Upper lobe of right lung (tissue), 1 donor: Measurements from ENCODE around the gene KCNH4. TPM values are rescaled to one million over a fixed set of nuclear protein-coding genes. Genes with fewer than 3 reads are reported as not detected.

Experiments
- ATAC-seq: fragments of 200-7000 bp; cut with Tn5 transposase; one replicate; pipeline ENCODE4 v1.9.1; 2020; ENCODE audit warnings: mild to moderate bottlenecking, moderate library complexity
- DNase-seq: peaks from one replicate; pipeline ENCODE4 v3.0.0-alpha.2; 2020
- H3K27ac ChIP-seq: fragments of 200-600 bp; one replicate; pipeline ENCODE4 v1.8.0; 2022
- H3K27me3 ChIP-seq: fragments of 200-600 bp; one replicate; pipeline ENCODE4 v1.8.0; 2022; ENCODE audit warnings: mild to moderate bottlenecking
- H3K36me3 ChIP-seq: fragments of 200-600 bp; one replicate; pipeline ENCODE4 v1.8.0; 2022
- H3K4me1 ChIP-seq: fragments of 200-600 bp; one replicate; pipeline ENCODE4 v1.8.0; 2022
- H3K4me3 ChIP-seq: fragments of 200-600 bp; one replicate; pipeline ENCODE4 v1.8.0; 2022; ENCODE audit warnings: mild to moderate bottlenecking
- H3K9me3 ChIP-seq: fragments of 200-600 bp; one replicate; pipeline ENCODE4 v1.8.0; 2022
- CTCF ChIP-seq: fragments of 200-600 bp; IDR thresholded peaks from one replicate; pipeline ENCODE4 v1.8.0; 2022; ENCODE audit warnings: antibody characterized with exemption
- intact Hi-C: fragments of 100-400 bp; cut with DNase I; formaldehyde crosslinking; loops from one replicate; pipeline ENCODE4 v1.11.0; 2022
- total RNA-seq: library from RNA; stranded (reverse); fragmentation: NEBNext Ultra II Directional; extraction: Animal tissue kit (Norgen Biotek cat#: 25700); gene quantifications from one replicate; pipeline ENCODE4 v1.2.1, GENCODE V29; 2021
- donor health status: DM: no; HTN: yes; CAD: no; lungs with severe emphysema.

KCNH4 gene
- total RNA-seq, 1 donor from 2014 or later = 0.26 TPM

GRCh38 chr17:42110301-42111264, 70.4 kb downstream of the KCNH4 start:
- Histone ChIP-seq H3K27ac (no peak overlapping the region), H3K36me3 (peaks cover 21% of the 10 kb centered on the region), H3K4me1 (peaks cover 19% of the 10 kb centered on the region), H3K27me3 (no peaks in the 10 kb centered on the region), H3K9me3 (no peaks in the 10 kb centered on the region), H3K4me3 (no peak overlapping the region)
- intact Hi-C loops = loop anchor here (10.0 kb wide), 2 partner anchors 86 to 146 kb away; partner anchors contain the start of genes CNP and NKIRAS2
- ATAC-seq (no peak), DNase-seq (no peak)
- TF ChIP-seq CTCF = no peak

- Histone ChIP-seq H3K27ac (no peak overlapping the region), H3K4me1 (peaks cover 19% of the 10 kb centered on the region), H3K9me3 (no peaks in the 10 kb centered on the region), H3K4me3 (no peak overlapping the region), H3K36me3 (peaks cover 36% of the 10 kb centered on the region), H3K27me3 (no peaks in the 10 kb centered on the region)
- ATAC-seq = no peak
- intact Hi-C loops = no loop called here
- no peak for DNase-seq
- TF ChIP-seq CTCF = no peak
Observed at GRCh38 chr17:42109086-42109485, 71.9 kb downstream of the KCNH4 start.

- no peak overlapping the region for H3K4me3 ChIP-seq
- ATAC-seq = peak; percentile 85
Observed at GRCh38 chr17:42107597-42108576, 73.1 kb downstream of the KCNH4 start.

GRCh38 chr17:42107124-42107523, 73.8 kb downstream of the KCNH4 start:
- H3K27me3 ChIP-seq = no peaks in the 10 kb centered on the region
- H3K36me3 ChIP-seq = peaks cover 44% of the 10 kb centered on the region
- intact Hi-C loops = no loop called here
- ATAC-seq = no peak
- no peak for DNase-seq
- H3K4me1 ChIP-seq = peaks cover 11% of the 10 kb centered on the region
- H3K4me3 ChIP-seq = no peak overlapping the region
- no peak overlapping the region for H3K27ac ChIP-seq
- TF ChIP-seq CTCF = no peak
- no peaks in the 10 kb centered on the region for H3K9me3 ChIP-seq

More at GRCh38 chr17:42107597-42108576, 73.1 kb downstream of the KCNH4 start:
- peaks cover 44% of the 10 kb centered on the region for H3K36me3 ChIP-seq
- no peak overlapping the region for H3K27ac ChIP-seq
- H3K27me3 ChIP-seq = no peaks in the 10 kb centered on the region
- peak; percentile 88 for DNase-seq
- peaks cover 13% of the 10 kb centered on the region for H3K4me1 ChIP-seq
- no peaks in the 10 kb centered on the region for H3K9me3 ChIP-seq
- intact Hi-C loops = no loop called here
- no peak for TF ChIP-seq CTCF

Other genes with a start within 250 kb of the KCNH4 start
- gene CNP, start 214.3 kb downstream of the KCNH4 start, total RNA-seq = 51.1 TPM
- 75.9 TPM for gene DNAJC7, start 163.7 kb downstream of the KCNH4 start, total RNA-seq
- 28.8 TPM for gene NKIRAS2, start 161.1 kb downstream of the KCNH4 start, total RNA-seq
- gene C17orf113, start 130.5 kb downstream of the KCNH4 start, total RNA-seq = 0.72 TPM
- gene ZNF385C, start 82.7 kb downstream of the KCNH4 start, total RNA-seq = 0.78 TPM
- 27.5 TPM for gene DHX58, start 68.4 kb downstream of the KCNH4 start, total RNA-seq
- gene KAT2A, start 59.8 kb downstream of the KCNH4 start, total RNA-seq = 45.3 TPM
- gene HSPB9, start 58.3 kb downstream of the KCNH4 start, total RNA-seq = not detected
- gene RAB5C, start 26.2 kb downstream of the KCNH4 start, total RNA-seq = 154 TPM
- gene HCRT, start 4.3 kb upstream of the KCNH4 start, total RNA-seq = not detected
- 30.9 TPM for gene GHDC, start 13.4 kb upstream of the KCNH4 start, total RNA-seq
- gene STAT5B, start 95.2 kb upstream of the KCNH4 start, total RNA-seq = 71.0 TPM
- 42.0 TPM for gene STAT5A, start 107.4 kb upstream of the KCNH4 start, total RNA-seq
- 309 TPM for gene STAT3, start 207.3 kb upstream of the KCNH4 start, total RNA-seq
- 342 TPM for gene CAVIN1, start 242.1 kb upstream of the KCNH4 start, total RNA-seq